Stimulated activated CD8-positive, alpha-beta memory T cell treated with anti-CD3 and anti-CD28 coated beads, Interleukin-4, amount 100 ng/mL, for 48 hours (primary cell): Measurements from ENCODE around the gene EDEM3.
"Not testable (repeated sequence)": the region's sequence is repeated elsewhere in the genome, so short reads cannot be mapped to it uniquely, and the experiment has no call there.

Experiments used
- DNase-seq: peaks from one replicate; pipeline ENCODE4 v3.0.0-alpha.2; 2020

EDEM3 gene

DNA sequence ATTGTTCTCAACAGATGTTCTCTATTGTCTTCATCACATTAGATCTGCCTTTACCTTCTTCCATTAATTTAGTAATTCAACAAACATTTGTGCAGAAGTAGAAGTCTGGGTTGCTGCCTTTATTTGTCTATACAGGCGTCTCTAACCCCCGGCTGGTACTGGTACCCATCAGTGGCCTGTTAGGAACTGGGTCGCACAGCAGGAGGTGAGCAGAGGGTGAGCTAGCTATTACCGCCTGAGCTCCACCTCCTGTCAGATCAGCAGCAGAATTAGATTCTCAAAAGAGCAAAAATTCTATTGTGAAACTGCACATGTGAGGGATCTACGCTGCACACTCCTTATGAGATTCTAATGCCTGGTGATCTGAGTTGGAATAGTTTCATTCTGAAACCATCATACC lies 12.9 kb upstream of the EDEM3 start:
- no peak for DNase-seq

- DNase-seq, result no peak
Measured at GRCh38 chr1:184764483-184764882, 9.8 kb upstream of the EDEM3 start.

DNA sequence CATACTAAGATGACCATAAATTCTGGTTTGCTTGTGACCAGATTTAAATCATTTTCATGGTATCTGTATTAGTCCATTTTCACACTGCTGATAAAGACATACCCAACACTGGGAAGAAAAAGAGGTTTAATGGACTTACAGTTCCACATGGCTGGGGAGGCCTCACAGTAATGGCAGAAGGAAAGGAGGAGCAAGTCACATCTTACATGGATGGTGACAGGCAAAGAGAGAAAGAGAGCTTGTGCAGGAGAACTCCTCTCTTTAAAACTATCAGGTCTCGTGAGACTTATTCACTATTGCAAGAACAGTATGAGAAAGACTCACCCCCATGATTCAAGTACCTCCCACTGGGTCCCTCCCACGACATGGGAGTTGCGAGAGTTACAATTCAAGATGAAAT lies 8.9 kb upstream of the EDEM3 start:
- DNase-seq, result not testable (repeated sequence)

GRCh38 chr1:184761969-184762485 lies 7.4 kb upstream of the EDEM3 start:
- DNase-seq, result no peak

DNA sequence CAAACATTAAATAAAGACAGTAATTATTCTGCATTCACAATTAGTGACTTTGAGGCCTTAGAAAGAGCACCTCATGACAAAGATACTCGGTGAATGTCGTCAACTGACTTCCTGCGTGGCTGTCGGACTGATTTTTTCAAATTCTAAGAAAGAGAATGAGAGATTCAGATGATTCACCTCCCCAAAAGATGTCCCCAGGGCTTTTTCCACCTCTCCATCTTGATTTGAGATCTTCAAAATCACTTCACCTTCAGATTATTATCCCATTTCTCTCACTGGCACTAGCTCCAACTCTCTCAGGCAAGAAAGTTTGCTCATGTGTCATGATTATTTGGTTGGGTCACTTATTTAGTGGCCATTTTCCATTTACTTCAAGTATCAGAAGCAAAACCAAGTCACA lies 5.0 kb upstream of the EDEM3 start:
- DNase-seq, result no peak

DNA sequence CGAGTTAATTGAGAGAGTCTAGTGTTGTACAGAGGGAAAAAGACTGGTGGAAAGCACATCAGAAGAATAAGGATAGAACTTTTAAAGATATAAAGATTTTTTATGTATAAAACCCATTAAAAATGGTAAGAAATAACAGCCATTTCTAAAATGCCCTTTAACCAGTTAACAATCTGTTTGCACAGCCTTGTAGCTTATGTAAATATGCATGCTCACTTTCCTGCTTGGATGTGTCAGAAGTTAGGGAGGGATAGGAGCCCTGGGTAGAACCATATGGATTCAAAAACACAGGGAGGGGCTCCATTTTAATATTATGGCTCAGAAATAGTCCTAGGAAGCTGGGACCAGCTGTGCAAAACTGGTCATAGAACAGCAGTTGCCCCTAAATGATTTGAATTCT lies 4.5 kb upstream of the EDEM3 start:
- DNase-seq, result no peak

GRCh38 chr1:184757891-184758290 lies 3.2 kb upstream of the EDEM3 start:
- no peak for DNase-seq

DNA sequence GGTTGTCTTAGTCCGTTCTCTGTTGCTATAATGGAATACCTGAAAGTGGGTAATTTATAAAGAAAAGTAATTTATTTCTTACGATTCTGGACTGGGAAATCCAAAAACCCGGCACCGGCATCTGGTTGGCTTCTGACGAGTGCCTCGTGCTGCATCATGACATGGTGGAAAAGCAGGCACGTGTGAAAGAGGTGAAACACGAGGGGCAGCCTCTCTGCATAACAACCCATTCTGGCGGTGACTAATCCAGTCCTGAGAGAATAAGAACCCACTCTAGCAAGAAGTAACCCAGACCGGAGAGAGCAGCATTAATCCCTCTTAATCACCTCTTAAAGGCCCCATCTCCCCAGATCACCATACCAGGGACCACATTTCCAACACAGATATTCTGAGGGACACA lies 2.7 kb upstream of the EDEM3 start:
- DNase-seq, result no peak

DNA sequence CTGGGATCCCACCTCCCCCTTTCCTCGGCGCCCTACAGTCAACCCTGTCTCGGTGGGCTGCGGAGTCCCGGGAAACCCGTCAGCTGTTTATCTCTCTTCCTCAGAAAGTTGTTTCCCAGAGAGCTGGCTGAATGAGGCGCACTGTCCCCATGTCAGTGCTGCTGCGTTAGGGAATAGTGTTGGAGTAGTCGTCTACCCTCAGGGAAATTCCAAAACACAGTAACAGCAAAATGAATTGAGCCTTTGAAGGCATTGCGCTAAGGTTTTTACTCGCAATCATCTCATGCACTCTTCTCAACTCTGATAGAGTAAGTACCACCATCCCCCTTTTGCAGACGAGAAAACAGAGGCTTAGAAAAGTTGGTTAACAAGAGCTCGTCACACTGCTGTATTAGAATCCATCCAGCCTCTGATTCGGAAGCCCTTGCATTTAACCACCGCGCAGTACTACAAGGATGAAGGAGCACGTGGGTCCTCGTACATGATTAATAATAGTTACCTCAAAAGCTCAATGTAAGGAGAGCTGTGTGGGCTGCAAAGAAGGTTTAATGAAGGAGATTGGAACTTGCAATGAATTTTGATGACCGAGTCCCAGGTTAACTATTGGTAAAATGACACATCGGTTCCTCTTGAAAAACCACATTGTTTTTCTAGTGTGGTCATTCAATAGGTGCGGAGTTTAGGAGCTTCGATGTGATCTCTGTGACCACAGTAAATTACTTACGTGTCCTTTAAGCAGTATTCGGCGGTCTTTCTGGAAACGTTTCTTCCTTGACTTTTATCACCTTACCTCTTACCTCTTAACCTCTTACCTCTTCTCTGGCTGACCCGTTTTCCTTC lies 788 bp upstream of the EDEM3 start:
- DNase-seq, result peak; percentile 27

- DNase-seq, result peak; percentile 67
Measured at GRCh38 chr1:184753608-184754475, 816 bp downstream of the EDEM3 start.

DNA sequence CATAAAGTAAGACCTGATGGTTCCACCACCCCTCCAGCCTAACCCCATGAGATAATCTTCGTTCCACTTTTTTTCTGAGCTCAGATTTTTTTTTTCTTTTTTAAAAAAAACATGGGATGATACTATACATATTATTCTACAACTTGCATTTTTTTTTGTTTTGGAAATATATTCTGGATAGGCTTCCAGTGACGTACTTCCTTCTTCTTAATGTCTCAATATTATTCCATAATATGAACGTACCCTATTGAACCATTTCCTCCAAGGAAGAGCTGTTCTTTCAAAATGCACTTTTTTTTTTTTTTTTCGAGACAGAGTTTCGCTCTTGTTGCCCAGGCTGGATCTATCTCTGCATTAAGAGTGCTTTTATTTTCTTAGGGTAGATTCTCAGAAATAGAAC lies 1.5 kb downstream of the EDEM3 start:
- DNase-seq, result no peak

GRCh38 chr1:184752656-184753055 lies 2.0 kb downstream of the EDEM3 start:
- no peak for DNase-seq

GRCh38 chr1:184748740-184749139 lies 5.9 kb downstream of the EDEM3 start:
- DNase-seq, result no peak

GRCh38 chr1:184747089-184747955 lies 7.3 kb downstream of the EDEM3 start:
- DNase-seq, result no peak

DNA sequence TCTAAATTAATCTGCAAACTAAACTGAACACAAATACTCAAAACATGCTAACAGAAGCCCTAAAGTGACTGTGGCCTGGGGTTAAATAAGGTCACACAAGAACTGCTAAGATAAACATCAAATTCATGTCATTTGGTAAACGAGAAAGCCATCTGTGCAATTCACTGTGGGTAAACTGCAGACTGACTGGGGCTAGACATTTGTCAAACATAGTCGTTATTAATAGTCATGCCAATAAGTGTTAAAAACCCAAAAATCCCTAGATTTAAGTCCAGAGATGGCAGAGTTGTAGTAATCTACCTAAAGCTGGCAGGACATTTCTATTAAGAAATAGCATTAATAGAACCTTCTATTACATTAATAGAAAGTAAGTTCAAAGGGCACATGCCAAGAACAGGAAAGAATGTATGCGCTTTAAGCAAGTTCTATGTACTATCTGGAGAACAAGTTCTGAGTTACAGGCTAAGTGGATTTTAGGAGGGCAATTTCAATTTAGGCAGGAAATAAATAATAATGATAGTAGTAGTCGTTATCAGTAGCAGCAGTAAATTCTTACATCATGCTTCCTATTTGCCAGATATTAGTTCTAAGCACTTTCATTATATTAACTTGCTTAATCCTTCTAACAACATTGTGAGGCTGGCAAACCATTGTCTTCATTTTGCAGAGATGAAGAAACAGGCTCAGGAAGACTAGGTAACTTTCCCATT lies 8.6 kb downstream of the EDEM3 start:
- DNase-seq, result no peak

GRCh38 chr1:184745110-184745509 lies 9.5 kb downstream of the EDEM3 start:
- DNase-seq, result no peak

DNA sequence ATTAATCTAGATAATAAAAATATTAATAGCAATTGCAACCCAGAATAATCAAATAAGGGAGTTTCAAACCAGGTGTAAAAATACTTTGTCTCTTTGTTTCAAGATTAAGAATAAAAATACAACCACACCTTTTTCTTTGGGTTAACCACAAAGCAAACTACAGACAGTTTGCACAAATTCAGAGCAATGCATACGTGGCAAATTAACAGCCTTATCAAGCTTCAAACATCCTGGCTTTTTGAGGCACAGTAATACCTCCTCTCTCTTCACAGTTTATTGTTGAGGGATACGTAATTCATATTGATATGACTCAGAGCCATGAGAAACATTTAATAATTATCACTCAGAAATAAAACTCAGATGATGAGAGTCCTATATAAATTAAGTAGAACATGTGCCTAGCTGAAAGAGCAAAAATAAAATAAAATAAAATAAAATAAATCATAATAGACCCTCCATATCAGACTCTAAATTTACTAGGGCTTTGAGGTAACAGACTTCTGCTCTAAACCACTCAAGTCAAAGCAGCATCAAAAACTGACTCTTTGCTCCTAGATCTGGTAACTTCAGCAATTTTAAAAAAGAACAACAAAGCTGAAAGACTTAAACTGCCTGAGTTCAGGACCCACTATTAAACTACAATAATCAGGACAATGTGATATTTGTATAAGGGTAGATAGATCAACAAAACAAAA lies 11.4 kb downstream of the EDEM3 start:
- no peak for DNase-seq

- no peak for DNase-seq
Measured at GRCh38 chr1:184740344-184740743, 14.3 kb downstream of the EDEM3 start.

DNA sequence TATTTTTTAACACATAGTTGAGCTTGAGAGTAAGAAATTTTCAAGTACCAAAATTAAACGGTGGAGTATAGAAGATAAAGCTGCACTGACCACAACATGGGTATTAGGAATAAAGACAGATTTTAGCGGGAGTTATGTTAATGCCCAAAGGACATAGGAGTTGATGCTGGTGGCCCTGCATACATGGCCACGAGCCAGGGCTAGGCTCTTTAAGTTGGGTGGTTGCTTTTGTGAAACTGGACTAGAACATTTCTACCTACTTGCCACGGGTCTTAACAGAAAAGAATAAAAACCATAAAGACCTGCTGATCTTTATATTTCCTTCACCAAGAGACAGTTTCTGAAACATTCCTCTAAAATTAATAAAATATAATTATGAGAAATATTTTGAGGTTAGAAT lies 14.9 kb downstream of the EDEM3 start:
- no peak for DNase-seq

GRCh38 chr1:184739070-184739469 lies 15.6 kb downstream of the EDEM3 start:
- no peak for DNase-seq

GRCh38 chr1:184734980-184735379 lies 19.7 kb downstream of the EDEM3 start:
- DNase-seq, result no peak

- no peak for DNase-seq
Measured at GRCh38 chr1:184724843-184725242, 29.8 kb downstream of the EDEM3 start.
